Transverse colon (tissue), 4 donors: ENCODE data around the gene PPP1R7. TPM values are rescaled to one million over a fixed set of nuclear protein-coding genes. Genes with fewer than 3 reads are reported as not detected.

Experiments used
- DNase-seq: peaks from one replicate; pipeline ENCODE4 v3.0.0-alpha.2; 2019
- H3K27ac ChIP-seq, 4 donors: fragments of 200-600 bp; sonication (generic); 2 replicates each; pipeline ENCODE4 v1.5.1; 2016 to 2018; ENCODE audit warnings: inconsistent platforms in 4 of 4
- H3K27me3 ChIP-seq: fragments of 200-600 bp; sonication (generic); 2 replicates; pipeline ENCODE4 v1.5.1; 2017; ENCODE audit warnings: inconsistent platforms
- H3K36me3 ChIP-seq, 4 donors: fragments of 200-600 bp; sonication (generic); 2 replicates each; pipeline ENCODE4 v1.5.1; 2017 to 2019; ENCODE audit warnings: inconsistent platforms in 4 of 4
- H3K4me1 ChIP-seq, 4 donors: fragments of 200-600 bp; sonication (generic); 2 replicates each; pipeline ENCODE4 v1.5.1; 2017 to 2020; ENCODE audit warnings: inconsistent platforms in 4 of 4
- H3K4me3 ChIP-seq, 4 donors: fragments of 200-600 bp; sonication (generic); 1 replicate in 1 of 4; 2 replicates in 3 of 4; pipeline versions ENCODE4 v1.5.1 to v1.6.1; 2017 to 2019; ENCODE audit warnings: inconsistent platforms in 4 of 4
- H3K9me3 ChIP-seq, 2 donors: fragments of 200-600 bp; sonication (generic); 2 replicates each; pipeline ENCODE4 v1.5.1; 2017 to 2019; ENCODE audit warnings: inconsistent platforms in 2 of 2
- CTCF ChIP-seq, 5 experiments: fragments of 200-600 bp in 3 of 5; fragments of 450-650 bp in 2 of 5; sonication (generic) in 3 of 5; IDR thresholded peaks; 1 replicate in 2 of 5; 2 replicates in 3 of 5; pipeline ENCODE4 v1.5.1; 2016 to 2017; ENCODE audit warnings: antibody characterized with exemption in 5 of 5, inconsistent platforms in 3 of 5, mild to moderate bottlenecking in 2 of 5, moderate library complexity in 1 of 5
- EP300 ChIP-seq: sonication (generic); formaldehyde crosslinking; IDR thresholded peaks from one replicate; pipeline ENCODE4 v1.6.1; 2017; ENCODE audit warnings: antibody characterized with exemption, low read depth
- POLR2A ChIP-seq: fragments of 450-650 bp; IDR thresholded peaks from one replicate; pipeline ENCODE4 v1.6.1; 2016; ENCODE audit warnings: antibody characterized with exemption, mild to moderate bottlenecking, moderate library complexity
- POLR2AphosphoS5 ChIP-seq, 3 donors: sonication (generic); formaldehyde crosslinking; IDR thresholded peaks; one replicate each; pipeline ENCODE4 v1.6.1; 2016; ENCODE audit warnings: antibody characterized with exemption in 3 of 3
- WGBS, 2 donors: methylation state at CpG; one replicate each; pipeline ENCODE4 v1.1.5; 2018; ENCODE audit warnings: low coverage in 1 of 2; 5-methylcytosine and 5-hydroxymethylcytosine counted together
- in situ Hi-C, 4 donors: fragments of 200-750 bp; cut with MboI; loops; one replicate each; pipeline versions ENCODE4 v1.15.0 to v1.15.1; 2017; ENCODE audit warnings: low sequenced_read_pairs in 3 of 4, low pct_ligation_motif_present in 1 of 4, low pct_unique_long_range_greater_than_20kb in 1 of 4
- intact Hi-C: fragments of 100-400 bp; cut with DNase I; formaldehyde crosslinking; loops from one replicate; pipeline ENCODE4 v1.15.1; 2023; ENCODE audit warnings: low total_unique reads
- total RNA-seq, 4 donors: library from RNA; depleted of rRNA; stranded (reverse); fragments of >200 nt; gene quantifications; one replicate each; pipeline ENCODE4 v1.1.0, GENCODE V29; 2016

Gene PPP1R7
- total RNA-seq, 4 donors from 2014 or later = 10.8 to 84.2 (median 46.5) TPM

GRCh38 chr2:241132538-241133435 lies 17.5 kb upstream of the PPP1R7 start:
- peaks cover 0 to 6% (median 3%) of the 10 kb centered on the region in 4 donors for H3K4me1 ChIP-seq
- no peak overlapping the region for H3K4me3 ChIP-seq
- intact Hi-C loops (no loop called here), in situ Hi-C loops (no loop called here)
- WGBS, 2 donors = 92% methylated on average over 14 of the region's 14 CpGs; no CpG with 5 or more reads in 1 of the 2 donors
- H3K27ac ChIP-seq = no peak overlapping the region
- DNase-seq = no peak
- no peaks in the 10 kb centered on the region for H3K9me3 ChIP-seq
- TF ChIP-seq POLR2AphosphoS5 (IDR thresholded peaks at IDR 0.05) = no peak
- TF ChIP-seq CTCF (IDR thresholded peaks at IDR 0.05) = no peak
- no peak for TF ChIP-seq EP300
- TF ChIP-seq POLR2A = no peak
- H3K27me3 ChIP-seq = no peaks in the 10 kb centered on the region
- H3K36me3 ChIP-seq = no peaks in the 10 kb centered on the region

DNA sequence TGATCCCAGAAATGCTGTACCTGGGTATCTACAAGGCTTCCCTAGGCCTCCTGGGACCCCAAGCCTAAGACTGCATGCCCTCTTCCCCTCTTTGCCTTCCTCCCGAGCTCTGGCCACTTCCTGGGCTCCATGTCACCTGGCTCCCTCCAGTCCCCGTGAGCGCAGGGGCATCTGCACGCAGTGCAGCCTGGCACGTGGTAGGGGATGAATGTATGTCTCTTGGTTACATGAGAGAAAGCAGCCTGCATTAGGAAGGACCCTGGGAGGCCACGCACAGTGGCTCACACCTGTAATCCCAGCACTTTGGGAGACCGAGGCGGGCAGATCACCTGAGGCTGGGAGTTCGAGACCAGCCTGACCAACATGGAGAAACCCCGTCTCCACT lies 16.8 kb upstream of the PPP1R7 start:
- TF ChIP-seq EP300 = no peak
- TF ChIP-seq POLR2A = no peak
- no peak for TF ChIP-seq CTCF (IDR thresholded peaks at IDR 0.05)
- TF ChIP-seq POLR2AphosphoS5 (IDR thresholded peaks at IDR 0.05) = no peak
- no peaks in the 10 kb centered on the region for H3K9me3 ChIP-seq
- no peak overlapping the region for H3K4me3 ChIP-seq
- peaks cover 0 to 6% (median 3%) of the 10 kb centered on the region in 4 donors for H3K4me1 ChIP-seq
- H3K27ac ChIP-seq = no peak overlapping the region
- no peaks in the 10 kb centered on the region for H3K36me3 ChIP-seq
- DNase-seq = no peak
- intact Hi-C loops (no loop called here), in situ Hi-C loops (no loop called here)
- 97% methylated on average over 10 of the region's 10 CpGs; no CpG with 5 or more reads in 1 of the 2 donors for WGBS, 2 donors
- no peaks in the 10 kb centered on the region for H3K27me3 ChIP-seq

DNA sequence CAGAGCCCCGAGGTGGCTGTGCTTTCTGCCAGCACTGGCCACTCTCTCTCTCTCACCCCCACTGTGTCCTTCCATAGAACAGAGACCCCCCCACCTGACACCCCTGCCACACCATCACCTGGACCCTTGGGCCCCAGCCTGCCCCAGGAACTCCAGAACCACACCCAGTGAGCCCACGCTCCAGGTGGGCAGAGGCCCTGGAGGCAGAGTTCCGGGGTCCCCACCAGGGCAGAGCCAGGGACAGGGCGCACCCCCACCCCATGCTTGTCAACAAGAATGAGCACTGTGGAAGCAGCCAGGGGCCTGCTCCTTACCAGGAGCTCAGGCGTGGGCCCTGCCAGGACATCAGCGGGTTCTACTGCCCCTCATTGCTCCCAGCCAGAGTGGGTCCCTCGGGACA lies 15.6 kb upstream of the PPP1R7 start:
- in situ Hi-C loops (no loop called here), intact Hi-C loops (no loop called here)
- TF ChIP-seq EP300 = no peak
- TF ChIP-seq CTCF (IDR thresholded peaks at IDR 0.05) = no peak
- no peak for TF ChIP-seq POLR2A
- no peak for TF ChIP-seq POLR2AphosphoS5 (IDR thresholded peaks at IDR 0.05)
- peaks cover 0 to 6% (median 3%) of the 10 kb centered on the region in 4 donors for H3K4me1 ChIP-seq
- no peak overlapping the region for H3K4me3 ChIP-seq
- no peak overlapping the region for H3K27ac ChIP-seq
- no peaks in the 10 kb centered on the region for H3K9me3 ChIP-seq
- no peaks in the 10 kb centered on the region for H3K27me3 ChIP-seq
- H3K36me3 ChIP-seq = no peaks in the 10 kb centered on the region
- DNase-seq = no peak
- 92% methylated on average over 6 of the region's 7 CpGs; no CpG with 5 or more reads in 1 of the 2 donors for WGBS, 2 donors

GRCh38 chr2:241135737-241136136 lies 14.5 kb upstream of the PPP1R7 start:
- intact Hi-C loops = no loop called here
- H3K4me3 ChIP-seq = no peak overlapping the region
- 30 to 55% methylated on average over 2 to 9 of the region's 9 CpGs for WGBS, 2 donors
- TF ChIP-seq EP300 = no peak
- TF ChIP-seq POLR2A = no peak
- no peak for TF ChIP-seq POLR2AphosphoS5 (IDR thresholded peaks at IDR 0.05)
- TF ChIP-seq CTCF (IDR thresholded peaks at IDR 0.05) = no peak
- peak overlapping the region in 2 of 4 donors; percentile 49 to 57 for H3K27ac ChIP-seq
- H3K9me3 ChIP-seq = no peaks in the 10 kb centered on the region
- in situ Hi-C loops = no loop called here
- H3K27me3 ChIP-seq = no peaks in the 10 kb centered on the region
- no peaks in the 10 kb centered on the region for H3K36me3 ChIP-seq
- peak; percentile 82 for DNase-seq
- peaks cover 0 to 6% (median 3%) of the 10 kb centered on the region in 4 donors for H3K4me1 ChIP-seq
